Heart left ventricle (tissue), 16 donors: Measurements from ENCODE around the gene LILRA5. TPM values are rescaled to one million over a fixed set of nuclear protein-coding genes. Genes with fewer than 3 reads are reported as not detected.

Experiments
- ATAC-seq, 4 donors: fragments of 200-7000 bp; cut with Tn5 transposase; one replicate each; pipeline ENCODE4 v1.9.1; 2020 to 2022; ENCODE audit warnings: moderate library complexity in 4 of 4, mild to moderate bottlenecking in 3 of 4, moderate number of reproducible peaks in 1 of 4
- DNase-seq, 5 donors: peaks; one replicate each; pipeline ENCODE4 v3.0.0-alpha.2; 2020
- H3K27ac ChIP-seq, 12 donors: fragments of 200-600 bp; sonication (generic) in 4 of 12; one replicate each; pipeline versions ENCODE4 v1.5.0 to v1.8.0; 2016 to 2022; ENCODE audit warnings: mild to moderate bottlenecking in 2 of 12
- H3K27me3 ChIP-seq, 9 donors: fragments of 200-600 bp; sonication (generic) in 2 of 9; one replicate each; pipeline versions ENCODE4 v1.5.1 to v1.8.0; 2016 to 2022; ENCODE audit warnings: mild to moderate bottlenecking in 3 of 9
- H3K36me3 ChIP-seq, 9 donors: fragments of 200-600 bp; sonication (generic) in 2 of 9; one replicate each; pipeline versions ENCODE4 v1.5.0 to v1.8.0; 2018 to 2022; ENCODE audit warnings: mild to moderate bottlenecking in 2 of 9
- H3K4me1 ChIP-seq, 12 donors: fragments of 200-600 bp; sonication (generic) in 4 of 12; one replicate each; pipeline versions ENCODE4 v1.5.0 to v1.8.0; 2016 to 2022; ENCODE audit warnings: mild to moderate bottlenecking in 3 of 12
- H3K4me3 ChIP-seq, 12 donors: fragments of 200-600 bp; sonication (generic) in 4 of 12; one replicate each; pipeline versions ENCODE4 v1.5.0 to v1.8.0; 2017 to 2022; ENCODE audit warnings: mild to moderate bottlenecking in 9 of 12, moderate library complexity in 4 of 12
- H3K9me3 ChIP-seq, 12 donors: fragments of 200-600 bp; sonication (generic) in 4 of 12; one replicate each; pipeline versions ENCODE4 v1.5.0 to v1.8.0; 2016 to 2022; ENCODE audit warnings: mild to moderate bottlenecking in 1 of 12
- CTCF ChIP-seq, 12 donors: fragments of 200-600 bp; sonication (generic) in 4 of 12; IDR thresholded peaks; one replicate each; pipeline versions ENCODE4 v1.5.0 to v1.8.0; 2018 to 2022; ENCODE audit warnings: antibody characterized with exemption in 12 of 12, mild to moderate bottlenecking in 5 of 12
- POLR2A ChIP-seq, 2 donors: fragments of 450-650 bp; IDR thresholded peaks; one replicate each; pipeline ENCODE4 v1.6.1; 2017; ENCODE audit warnings: antibody characterized with exemption in 2 of 2, mild to moderate bottlenecking in 2 of 2, moderate library complexity in 2 of 2
- WGBS, 4 donors: extraction: QIAGEN DNeasy Blood & Tissue Kit in 2 of 4; methylation state at CpG; one replicate each; pipeline versions ENCODE4 v1.1.5 to v1.1.7; 2013 to 2018; 5-methylcytosine and 5-hydroxymethylcytosine counted together
- intact Hi-C, 10 donors: fragments of 100-400 bp; cut with DNase I; formaldehyde crosslinking; loops; one replicate each; pipeline versions ENCODE4 v1.11.1 to v1.14.2; 2022
- polyA plus RNA-seq, 2 donors: library from polyadenylated mRNA; stranded (reverse); fragments of 200-250 nt; gene quantifications; one replicate each; pipeline ENCODE4 v1.2.3, GENCODE V29; 2013
- total RNA-seq, 9 donors: library from RNA; depleted of rRNA in 2 of 9; stranded (reverse); fragments of >200 nt in 2 of 9; fragmentation: NEBNext Ultra II Directional in 3 of 9; extraction: Animal tissue kit (Norgen Biotek cat#: 25700) in 3 of 9; gene quantifications; one replicate each; pipeline versions ENCODE4 v1.1.0 to v1.2.4, GENCODE V29; 2016 to 2023
- donor health status: ischemic (EF 13 %, LVEDD 7.1; RV severe dilation, severe dysfunction).
- donor health status: healthy with polysubstance abuse.
- donor health status: DM: no; HTN: yes; CAD: no.
- donor health status: DM: no; HTN: no; CAD: no.
- donor health status: ischemic (EF 25% LVEDD 6.9; RV normal size, moderate dysfunction).
- donor health status: ischemic (EF 25% LVEDD 5.7; RV mildly dilated, moderate dysfunction).
- donor health status: healthy.
- donor health status: DM: yes; HTN: yes; CAD: no.
- donor health status: ischemic (EF 35%, LVEDD 5.7; RV mildly dilated, moderate dysfunction).
- donor health status: nonischemic (EF 11% LVEDD 7.7; RV severe dilation, severe dysfunction).
- donor health status: DM: yes; HTN: yes; CAD: no.
- donor health status: PGD.
- donor health status: ischemic (EF 29% LVEDD 5.4; RV normal size, mild dysfunction).
- donor health status: nonischemic (EF 23%, LVEDD 6.1; RV moderate dilation, normal function).

The LILRA5 gene
- total and polyA plus RNA-seq, 11 donors: 0.19 to 16.2 (median 1.5) TPM; not detected in 1

GRCh38 chr19:54341295-54341694, 28.3 kb upstream of the LILRA5 start:
- H3K4me3 ChIP-seq: no peak overlapping the region
- no peak for DNase-seq
- intact Hi-C loops: no loop called here
- H3K9me3 ChIP-seq: no peaks in the 10 kb centered on the region
- ATAC-seq: no peak
- H3K27ac ChIP-seq: no peak overlapping the region
- H3K36me3 ChIP-seq: no peaks in the 10 kb centered on the region
- peaks cover 0 to 37% (median 0%) of the 10 kb centered on the region in 12 donors for H3K4me1 ChIP-seq
- TF ChIP-seq POLR2A (IDR thresholded peaks at IDR 0.05): no peak
- TF ChIP-seq CTCF (IDR thresholded peaks at IDR 0.05): no peak
- peaks cover 0 to 7% (median 0%) of the 10 kb centered on the region in 9 donors for H3K27me3 ChIP-seq
- WGBS, 4 donors: 66 to 70% (median 68%) methylated on average over 8 of the region's 8 CpGs

GRCh38 chr19:54339646-54340358, 26.8 kb upstream of the LILRA5 start:
- H3K27ac ChIP-seq: no peak overlapping the region
- no peak for TF ChIP-seq POLR2A (IDR thresholded peaks at IDR 0.05)
- no peak for TF ChIP-seq CTCF (IDR thresholded peaks at IDR 0.05)
- H3K4me1 ChIP-seq: peaks cover 0 to 25% (median 0%) of the 10 kb centered on the region in 12 donors
- peaks cover 0 to 3% (median 0%) of the 10 kb centered on the region in 9 donors for H3K27me3 ChIP-seq
- no peak overlapping the region for H3K4me3 ChIP-seq
- ATAC-seq (peak in 1 of 4 donors; percentile 41), DNase-seq (peak in 1 of 5 donors; percentile 49)
- intact Hi-C loops: no loop called here
- H3K9me3 ChIP-seq: no peaks in the 10 kb centered on the region
- H3K36me3 ChIP-seq: no peaks in the 10 kb centered on the region
- WGBS, 4 donors: 52 to 61% (median 53%) methylated on average over 9 of the region's 9 CpGs

- Histone ChIP-seq H3K27me3 (peaks cover 0 to 3% (median 0%) of the 10 kb centered on the region in 9 donors), H3K4me3 (no peak overlapping the region), H3K27ac (no peak overlapping the region), H3K36me3 (no peaks in the 10 kb centered on the region), H3K9me3 (no peaks in the 10 kb centered on the region), H3K4me1 (peaks cover 0 to 19% (median 0%) of the 10 kb centered on the region in 12 donors)
- intact Hi-C loops: no loop called here
- 75 to 93% (median 83%) methylated on average over 2 to 6 of the region's 6 CpGs for WGBS, 4 donors
- TF ChIP-seq CTCF (IDR thresholded peaks at IDR 0.05): no peak
- no peak for TF ChIP-seq POLR2A (IDR thresholded peaks at IDR 0.05)
- ATAC-seq (no peak), DNase-seq (no peak)
Measured at GRCh38 chr19:54338521-54338920, 25.6 kb upstream of the LILRA5 start.

GRCh38 chr19:54337858-54338230, 24.9 kb upstream of the LILRA5 start:
- Histone ChIP-seq H3K27me3 (peaks cover 0 to 3% (median 0%) of the 10 kb centered on the region in 9 donors), H3K4me1 (peaks cover 0 to 19% (median 0%) of the 10 kb centered on the region in 12 donors), H3K9me3 (no peaks in the 10 kb centered on the region), H3K4me3 (no peak overlapping the region), H3K36me3 (no peaks in the 10 kb centered on the region), H3K27ac (no peak overlapping the region)
- TF ChIP-seq CTCF (IDR thresholded peaks at IDR 0.05): no peak
- no peak for TF ChIP-seq POLR2A (IDR thresholded peaks at IDR 0.05)
- no peak for ATAC-seq
- intact Hi-C loops: no loop called here
- WGBS, 4 donors: 67 to 74% (median 70%) methylated on average over 5 to 9 of the region's 9 CpGs
- DNase-seq: no peak
